GM19395 (cell line): ENCODE measurements around the gene IRX6.

Source experiments
- ATAC-seq: cut with Tn5 transposase; IDR thresholded peaks from one replicate; pipeline ENCODE4 v1.9.1; 2021; ENCODE audit warnings: mild to moderate bottlenecking, moderate library complexity; ENCODE audit not compliant: unreplicated experiment

The IRX6 gene

GRCh38 chr16:55323637-55324271 is at the start of gene IRX6:
Gene IRX6, plus strand, starts transcription at chr16:55324203. Its CDS starts 889 bp downstream, at chr16:55325092.
- ATAC-seq: no peak

DNA sequence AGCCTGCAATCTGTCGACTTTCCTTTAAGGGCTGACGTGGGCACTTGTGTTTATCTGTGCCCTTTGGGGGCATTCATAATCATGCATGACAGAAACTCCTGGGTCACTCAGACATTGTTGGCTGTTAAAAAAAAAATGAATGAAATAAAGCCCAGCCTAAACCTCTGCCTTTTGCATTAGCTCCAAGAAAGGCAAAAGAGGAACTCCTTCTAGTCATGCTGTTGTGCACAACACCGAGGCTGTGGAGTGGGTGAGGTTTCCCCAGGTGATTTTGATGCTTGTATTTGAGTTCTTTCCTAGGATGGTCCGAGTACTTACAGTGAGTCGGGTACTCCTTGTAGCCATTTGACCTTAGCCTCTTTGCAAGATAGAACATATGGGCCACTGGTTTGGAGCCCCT is 49.6 kb upstream of the IRX6 start:
- no peak for ATAC-seq

DNA sequence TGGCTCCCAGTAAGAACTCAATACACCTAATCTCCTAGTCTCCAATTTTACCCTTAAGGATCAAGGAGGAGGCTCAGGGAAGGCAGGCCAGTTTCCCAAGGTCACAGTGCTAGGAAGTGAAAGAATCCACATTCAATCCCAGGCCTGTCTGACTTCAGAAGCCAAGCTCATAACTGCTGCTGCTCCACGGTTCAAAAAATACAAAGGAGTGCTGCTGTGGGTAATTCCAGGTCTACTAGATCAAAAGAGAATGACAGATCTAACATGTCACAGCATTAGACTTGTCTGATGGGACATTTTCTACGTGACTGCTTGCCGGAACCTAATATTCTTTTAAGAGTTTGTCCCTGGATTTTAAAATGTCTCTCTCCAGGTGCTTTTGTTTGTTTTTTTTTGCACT is 48.8 kb upstream of the IRX6 start:
- ATAC-seq: no peak

GRCh38 chr16:55275869-55276268 is 48.1 kb upstream of the IRX6 start:
- ATAC-seq: no peak

DNA sequence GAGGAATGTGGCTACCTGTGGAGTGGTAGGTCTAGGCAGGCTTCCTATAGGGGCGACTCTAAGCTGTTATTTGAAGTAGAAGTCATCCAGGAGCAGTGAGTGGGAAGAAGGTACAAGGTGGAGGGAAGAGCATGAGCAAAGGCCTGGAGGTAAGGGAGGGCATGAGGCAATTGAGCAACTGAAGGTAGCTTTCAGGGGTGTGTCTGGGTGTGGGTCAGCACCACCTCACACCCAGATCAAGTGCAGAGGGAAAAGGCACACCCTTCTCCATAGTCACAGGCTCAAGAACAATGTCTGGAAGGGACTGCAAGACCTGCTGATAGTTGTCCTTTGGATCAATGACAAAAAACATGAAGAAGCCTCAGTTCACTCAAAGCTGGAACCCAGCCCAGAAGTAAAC is 46.5 kb upstream of the IRX6 start:
- ATAC-seq: no peak

GRCh38 chr16:55279598-55279997 is 44.4 kb upstream of the IRX6 start:
- ATAC-seq: no peak

DNA sequence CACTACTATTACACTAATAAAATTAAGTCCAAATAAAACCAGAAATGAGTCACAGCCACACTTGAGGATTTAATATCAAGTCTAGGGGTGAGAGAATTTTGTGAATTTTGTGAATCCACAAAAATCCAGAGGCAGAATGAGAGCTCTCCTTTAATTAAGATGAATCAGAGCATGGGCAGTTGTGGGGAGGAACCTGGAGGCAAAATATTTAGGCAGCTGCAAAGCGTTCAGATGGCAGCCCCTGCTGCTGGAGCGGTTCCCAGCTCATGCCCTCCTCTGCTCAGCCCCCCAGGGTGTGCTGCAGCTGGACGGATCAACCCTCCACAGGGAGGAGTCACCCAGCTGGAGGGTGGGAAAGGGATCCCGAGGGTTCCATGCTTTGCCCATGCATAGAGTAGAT is 43.4 kb upstream of the IRX6 start:
- no peak for ATAC-seq

- ATAC-seq: no peak
These were observed 41.6 kb upstream of the IRX6 start for GRCh38 chr16:55282441-55282840.

GRCh38 chr16:55283812-55284717 is 39.9 kb upstream of the IRX6 start:
- no peak for ATAC-seq

GRCh38 chr16:55284718-55285099 is 39.3 kb upstream of the IRX6 start:
- no peak for ATAC-seq

- ATAC-seq: no peak
These were observed 38.4 kb upstream of the IRX6 start for GRCh38 chr16:55285586-55285985.

- no peak for ATAC-seq
These were observed 34.6 kb upstream of the IRX6 start for GRCh38 chr16:55289353-55289752.

DNA sequence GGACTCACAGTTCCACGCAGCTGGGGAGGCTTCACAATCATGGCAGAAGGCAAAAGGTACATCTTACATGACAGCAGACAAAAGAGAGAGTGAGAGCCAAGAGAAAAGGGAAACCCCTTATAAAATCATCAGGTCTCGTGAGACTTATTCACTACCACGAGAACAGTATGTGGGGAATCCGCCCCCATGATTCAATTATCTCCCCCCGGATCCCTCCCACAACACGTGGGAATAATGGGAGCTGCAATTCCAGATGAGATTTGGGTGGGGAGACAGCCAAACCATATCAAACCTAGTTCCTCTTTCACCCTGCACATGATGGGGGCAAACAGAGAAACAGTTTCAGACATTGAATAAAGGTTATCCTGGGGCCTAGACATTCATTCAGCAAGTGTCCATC is 32.2 kb upstream of the IRX6 start:
- ATAC-seq: no peak

DNA sequence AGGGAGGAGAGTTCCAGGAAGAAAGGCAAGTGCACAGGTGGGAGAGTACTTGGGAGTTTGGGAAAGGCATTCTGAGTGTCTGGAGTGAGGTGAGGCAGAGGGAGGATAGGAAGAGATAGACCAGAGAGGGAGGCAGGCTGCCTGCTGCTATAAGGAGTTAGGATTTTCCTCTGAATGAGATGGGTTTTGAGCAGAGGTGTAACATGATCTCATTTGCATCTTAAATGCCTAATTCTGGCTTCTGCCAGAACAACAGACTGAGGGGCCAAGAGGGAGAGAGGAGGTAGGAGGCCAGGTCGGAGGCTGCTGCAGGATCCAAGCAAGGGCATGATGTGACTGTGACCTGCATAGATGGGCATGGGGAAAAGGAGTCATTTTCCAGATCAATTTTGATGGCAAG is 31.5 kb upstream of the IRX6 start:
- no peak for ATAC-seq

DNA sequence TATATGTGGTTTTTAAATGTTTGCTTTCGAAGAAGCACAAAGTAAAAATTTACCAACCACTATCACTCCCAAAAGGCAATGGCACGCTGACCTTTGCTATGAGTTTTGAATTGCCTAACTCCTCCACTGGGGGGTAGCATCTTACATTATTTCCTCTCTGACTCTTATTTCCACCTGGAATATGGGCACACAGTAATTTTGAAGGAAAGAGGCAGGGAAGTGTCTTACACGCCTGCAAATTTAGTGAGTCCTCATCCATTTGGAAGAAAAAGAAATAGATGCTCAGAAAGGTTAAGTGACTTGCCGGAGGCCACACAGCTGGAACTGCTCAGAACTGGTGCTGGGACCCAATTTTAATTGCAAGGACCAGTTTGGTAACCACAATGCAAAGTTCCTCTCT is 29.9 kb upstream of the IRX6 start:
- no peak for ATAC-seq

- no peak for ATAC-seq
These were observed 29.1 kb upstream of the IRX6 start for GRCh38 chr16:55294931-55295342.

DNA sequence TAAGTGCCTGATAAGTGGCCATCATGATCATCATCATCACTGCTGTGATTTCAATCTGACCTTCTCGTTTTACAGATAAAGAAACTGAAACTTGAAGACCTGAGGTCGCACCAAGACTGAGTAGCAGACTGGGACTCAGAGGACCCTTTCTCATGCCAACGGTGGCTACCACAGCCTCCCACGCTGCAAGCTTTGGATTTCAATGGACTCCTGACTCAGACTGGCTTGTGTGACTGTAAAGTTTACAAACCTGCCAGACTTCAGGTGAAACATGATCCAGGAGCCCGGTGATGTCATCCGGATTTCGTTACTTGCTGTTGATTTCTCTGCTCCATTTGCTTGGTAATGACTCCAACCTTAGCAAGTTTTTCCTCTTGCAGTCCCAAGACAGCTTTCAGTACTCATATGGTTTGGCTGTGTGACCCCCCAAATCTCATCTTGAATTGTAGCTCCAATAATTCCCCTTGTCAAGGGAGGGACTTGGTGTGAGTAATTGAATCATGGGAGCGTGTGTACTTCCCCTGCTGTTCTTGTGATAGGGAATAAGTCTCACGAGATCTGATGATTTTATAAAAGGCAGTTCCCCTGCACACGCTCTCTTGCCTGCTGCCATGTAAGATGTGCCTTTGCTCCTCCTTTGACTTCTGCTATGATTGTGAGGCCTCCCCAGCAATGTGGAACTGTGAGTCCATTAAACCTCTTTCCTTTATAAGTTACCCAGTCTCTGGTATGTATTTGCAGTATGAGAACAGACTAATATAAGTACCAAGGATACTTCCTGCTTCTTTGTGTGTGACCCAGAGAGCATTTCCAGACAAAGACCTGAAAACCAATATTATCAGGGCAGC is 26.7 kb upstream of the IRX6 start:
- no peak for ATAC-seq

DNA sequence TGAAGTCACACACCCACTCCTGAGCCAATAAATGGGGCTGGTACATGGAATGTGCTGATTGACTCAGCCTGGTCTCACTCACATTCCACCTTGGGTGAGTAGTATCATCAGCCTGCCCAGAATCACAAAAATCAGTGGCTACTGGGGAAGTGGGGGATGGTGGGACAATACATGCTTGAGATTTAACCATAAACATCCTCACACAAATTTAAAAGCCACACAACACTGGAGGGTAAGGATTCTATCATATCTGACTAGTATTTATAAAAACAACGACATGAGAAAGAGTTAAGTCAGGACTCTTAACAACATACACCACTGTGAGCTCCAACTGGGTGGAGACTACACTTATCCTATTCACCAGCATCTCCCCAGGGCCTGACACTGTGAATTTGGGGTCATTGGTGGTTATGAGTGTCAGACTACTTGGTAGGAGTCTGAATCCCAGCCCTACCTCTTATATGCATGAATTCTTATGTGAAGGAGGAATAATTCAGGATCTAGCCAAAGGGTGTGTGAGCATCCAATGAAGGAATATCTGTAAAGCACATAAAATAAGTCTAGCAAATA is 26.0 kb upstream of the IRX6 start:
- ATAC-seq: no peak

GRCh38 chr16:55301385-55302008 is 22.5 kb upstream of the IRX6 start:
- no peak for ATAC-seq

DNA sequence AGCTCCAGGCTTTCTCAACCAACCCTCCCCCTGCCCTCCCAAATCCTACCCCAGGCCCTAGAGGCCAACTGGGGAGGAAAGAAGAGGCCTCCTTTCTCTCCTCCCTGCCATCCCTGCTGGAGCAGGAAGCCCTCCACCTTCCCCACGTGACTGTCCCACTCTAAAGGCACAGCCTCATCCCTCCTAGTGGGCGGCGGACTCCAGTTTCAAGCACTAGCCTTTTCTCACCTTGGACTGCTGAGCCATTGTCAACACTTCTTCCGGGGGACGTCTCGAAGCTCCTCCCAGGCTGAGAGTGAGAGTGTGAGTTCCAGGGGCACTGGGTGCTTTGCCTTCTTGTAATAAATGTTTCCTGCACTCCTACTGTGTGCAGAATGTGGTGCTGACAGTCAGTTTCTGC is 21.4 kb upstream of the IRX6 start:
- ATAC-seq: no peak

- no peak for ATAC-seq
These were observed 15.0 kb upstream of the IRX6 start for GRCh38 chr16:55308973-55309372.
